COLO668 (cell line): ENCODE measurements around the gene PODXL.
"Not testable (repeated sequence)": the region's sequence is repeated elsewhere in the genome, so short reads cannot be mapped to it uniquely, and the experiment has no call there.

Experiments used
- DNase-seq: peaks from one replicate; lab custom pipeline; 2025; ENCODE audit not compliant: unreplicated experiment; lab: John Stamatoyannopoulos, UW

PODXL gene

DNA sequence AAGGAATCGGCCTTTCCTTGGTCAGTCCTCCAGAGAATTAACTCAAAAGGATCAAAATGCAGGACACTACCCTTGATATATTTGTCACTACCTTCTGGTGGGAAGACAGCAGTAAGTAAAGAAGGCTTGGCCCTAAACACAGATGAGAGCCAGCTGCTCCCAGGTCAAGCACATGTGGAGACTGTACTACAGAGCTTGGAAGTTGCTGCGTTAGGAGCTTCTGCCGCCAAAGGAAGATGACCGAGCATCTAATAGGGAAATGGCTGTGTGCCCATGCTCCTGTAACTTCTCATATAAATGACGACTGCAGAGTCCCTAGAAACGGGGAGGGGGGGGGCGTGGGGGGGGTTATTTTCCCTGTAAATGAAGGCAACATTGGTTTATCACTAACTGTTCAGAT lies 59.0 kb downstream of the PODXL start:
- no peak for DNase-seq

DNA sequence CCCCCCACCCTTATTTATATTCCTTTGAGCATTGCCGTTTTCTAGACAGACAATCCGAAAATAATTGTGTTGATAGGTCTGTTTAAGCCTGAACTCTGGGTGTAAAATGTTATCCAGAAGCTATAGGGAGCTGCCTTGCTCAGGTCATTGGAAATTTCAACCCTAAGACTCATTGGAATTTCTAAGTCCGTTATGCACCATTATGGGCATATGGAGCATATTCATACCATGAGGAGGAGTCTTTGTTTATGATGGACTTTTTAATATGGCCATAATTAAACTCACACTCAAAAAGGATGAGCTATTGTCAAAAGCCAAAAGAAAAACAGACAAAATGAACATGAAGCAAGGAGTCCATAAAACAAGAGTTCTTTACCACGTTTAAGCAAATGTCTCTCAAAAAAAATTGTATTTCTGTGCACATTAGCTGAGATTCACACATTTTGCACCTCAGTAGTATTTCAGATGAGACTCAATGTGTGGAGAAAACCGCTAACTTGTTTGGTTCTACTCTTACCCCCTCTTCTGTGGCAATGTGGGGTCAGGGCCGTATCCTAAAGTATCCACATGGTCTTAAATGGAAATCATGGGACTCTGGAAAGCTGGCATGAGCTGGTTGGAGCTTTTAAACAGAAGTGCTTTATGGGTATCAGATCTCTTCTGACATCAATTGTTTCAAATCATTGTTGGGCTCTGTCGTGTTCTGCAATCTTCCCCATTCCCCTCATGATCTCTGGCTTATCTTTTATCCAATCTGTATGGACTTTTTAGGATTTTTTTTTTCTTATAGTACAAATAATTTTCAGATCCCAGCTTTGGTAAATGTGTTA lies 60.5 kb downstream of the PODXL start:
- DNase-seq = no peak

DNA sequence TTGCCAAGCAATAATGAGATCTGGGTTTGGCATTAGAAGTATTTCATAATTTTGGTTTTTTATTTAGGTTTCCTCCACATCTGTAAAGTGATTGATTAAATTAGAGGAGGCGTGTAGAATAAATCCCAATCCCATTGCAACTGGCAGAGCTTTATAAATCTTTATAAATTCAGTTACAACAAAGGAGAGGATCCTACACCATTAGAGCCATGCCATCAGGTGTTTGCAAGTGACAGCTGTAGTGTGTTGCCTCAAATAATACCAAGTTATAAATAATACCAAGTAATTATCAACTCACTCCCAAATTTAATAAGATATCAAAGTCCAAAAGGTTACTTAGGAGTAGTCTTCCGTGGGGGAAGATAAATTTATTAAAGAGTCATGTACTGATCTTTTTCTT lies 62.2 kb downstream of the PODXL start:
- no peak for DNase-seq

DNA sequence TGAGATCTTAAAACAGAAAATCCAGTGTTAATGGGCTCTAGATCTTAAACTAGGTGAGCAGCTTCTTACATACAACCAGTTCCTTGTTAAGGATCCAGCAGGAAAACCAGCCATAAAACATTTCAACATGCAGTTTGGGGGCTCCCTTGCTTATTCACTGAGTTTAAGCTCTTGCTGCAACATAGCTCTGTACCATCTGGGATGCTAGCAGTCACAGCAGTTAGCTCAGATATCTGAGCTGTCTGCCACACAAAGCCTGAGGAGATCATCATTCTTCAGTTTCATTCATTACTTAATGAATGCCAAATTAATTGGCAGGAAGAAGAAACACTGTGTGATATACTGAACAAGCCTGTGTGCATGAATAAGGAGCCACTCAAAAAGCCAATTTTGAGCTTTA lies 62.8 kb downstream of the PODXL start:
- no peak for DNase-seq

DNA sequence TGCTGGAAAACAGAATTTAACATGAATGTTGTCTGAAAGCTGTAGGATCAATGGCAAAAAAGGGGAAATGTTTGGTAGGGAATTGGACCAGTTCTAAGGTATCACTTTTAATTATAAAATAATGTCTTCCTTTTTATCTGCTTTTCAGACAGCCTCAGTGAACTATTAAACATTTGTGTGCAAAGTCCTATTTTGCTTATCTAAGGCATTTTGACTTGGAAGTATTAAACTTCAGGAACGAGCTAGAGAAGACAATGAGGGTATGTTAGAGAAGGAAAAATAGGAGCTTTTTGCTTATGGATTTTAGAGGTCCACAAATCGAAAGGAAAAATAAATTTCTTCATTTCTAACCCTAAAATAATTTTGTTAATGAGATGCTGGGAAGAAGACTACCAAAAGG lies 63.3 kb downstream of the PODXL start:
- no peak for DNase-seq

DNA sequence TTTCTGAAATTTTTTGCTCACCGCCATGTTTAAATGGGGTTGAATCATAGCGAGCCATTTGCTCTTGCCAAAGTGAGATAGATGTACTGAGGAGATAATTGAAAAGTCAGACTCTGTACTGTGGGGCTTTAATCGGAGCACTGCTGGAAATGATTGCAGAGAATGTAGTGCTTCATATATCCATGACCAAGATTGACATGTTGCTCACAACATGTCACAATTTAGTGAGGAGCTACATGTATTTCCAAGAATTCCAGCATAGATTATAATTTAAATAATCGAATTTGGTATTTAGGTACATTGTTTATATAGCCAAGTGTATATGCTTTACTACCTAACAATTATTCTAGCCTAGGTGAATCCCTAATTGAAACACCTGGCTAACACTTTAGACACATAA lies 66.5 kb downstream of the PODXL start:
- no peak for DNase-seq

DNA sequence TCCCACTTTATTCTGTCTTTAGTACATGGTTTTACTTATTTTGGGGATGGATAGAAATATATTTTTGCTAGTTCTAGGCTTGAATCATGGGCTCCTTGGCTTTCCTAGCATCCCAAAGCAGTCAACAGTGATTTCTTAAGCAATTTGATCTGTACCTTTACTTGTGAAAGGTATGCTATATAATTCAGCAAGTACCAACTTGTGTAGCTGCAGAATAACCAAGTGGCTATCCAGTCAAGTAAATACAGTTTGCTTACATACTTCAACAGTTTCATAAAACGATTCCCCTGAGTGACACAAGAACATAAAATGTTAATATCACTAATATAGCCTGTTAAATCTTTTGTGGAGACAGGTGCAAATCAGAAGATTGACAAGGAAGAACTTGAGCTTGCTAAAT lies 67.2 kb downstream of the PODXL start:
- DNase-seq = no peak

DNA sequence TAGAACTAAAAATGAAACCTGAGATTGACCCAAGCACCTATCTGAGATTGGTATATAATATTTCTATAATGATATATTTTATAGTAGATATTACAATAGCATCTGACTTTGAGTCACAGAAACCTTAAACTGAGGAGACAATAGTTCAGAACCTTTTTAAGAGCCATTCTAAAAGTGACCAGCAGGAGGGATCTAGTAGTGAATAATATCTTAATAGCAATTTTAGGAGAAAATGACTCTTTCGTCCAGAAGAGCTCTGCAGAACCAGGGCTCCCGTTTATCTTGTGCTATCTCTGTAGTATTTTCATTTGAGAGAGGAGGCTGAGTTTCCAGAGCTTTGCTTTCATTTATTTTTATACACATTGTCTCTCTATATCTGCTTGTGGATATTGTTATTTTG lies 68.1 kb downstream of the PODXL start:
- DNase-seq = no peak

DNA sequence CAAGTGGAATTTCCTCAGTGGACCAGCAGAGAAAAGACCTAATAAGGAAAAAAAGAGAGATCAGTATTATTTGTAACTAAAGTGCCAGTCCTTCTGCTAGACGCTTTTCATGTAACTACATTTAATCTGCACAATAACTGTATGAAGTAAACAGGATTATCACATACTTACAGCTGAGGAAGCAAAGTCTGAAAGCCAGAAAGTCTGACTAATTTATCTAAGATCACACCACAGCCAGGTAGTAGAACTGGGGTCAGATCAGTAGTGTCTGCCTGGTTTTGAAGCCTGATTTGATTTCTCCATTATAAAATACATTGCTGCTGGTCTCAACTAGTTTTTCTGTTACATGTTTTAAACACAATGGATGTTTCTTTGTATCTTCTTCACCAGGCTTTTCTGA lies 69.2 kb downstream of the PODXL start:
- DNase-seq = no peak

DNA sequence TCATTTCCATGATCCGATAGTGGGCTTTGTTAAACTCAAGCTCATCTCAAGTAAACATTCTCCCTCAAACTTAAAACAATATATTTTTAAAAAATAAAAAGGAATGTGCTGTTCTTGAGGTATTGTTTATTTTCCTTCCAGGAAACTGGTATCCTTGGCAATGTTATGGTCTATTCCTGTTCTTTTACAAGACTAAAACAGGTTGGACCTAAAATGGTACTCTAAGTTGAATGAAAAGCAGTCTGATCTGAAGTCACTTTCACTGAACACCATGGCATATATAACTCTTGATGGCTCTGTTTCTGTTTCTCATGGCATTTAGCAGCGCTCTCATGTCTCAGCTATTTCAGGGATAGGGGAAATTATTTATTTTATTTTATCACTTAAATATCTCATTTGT lies 70.1 kb downstream of the PODXL start:
- DNase-seq = no peak

DNA sequence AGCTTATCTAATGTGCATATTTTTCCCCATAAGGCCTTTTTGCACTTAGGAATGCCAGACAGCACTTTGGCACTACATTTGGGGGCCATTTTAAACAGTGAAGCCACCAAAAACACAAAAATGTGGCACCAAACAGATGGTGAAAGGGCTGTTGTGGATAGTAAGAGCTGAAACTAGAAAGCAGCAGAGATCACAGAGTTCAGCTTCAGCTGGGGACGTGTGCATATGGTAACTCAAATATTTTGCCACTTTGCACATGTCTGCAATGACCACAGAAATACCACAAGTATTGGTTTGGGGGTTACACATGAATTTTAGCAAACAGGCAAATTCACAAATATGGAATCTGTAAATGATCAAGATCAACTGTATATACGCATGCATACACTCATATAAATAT lies 72.8 kb downstream of the PODXL start:
- no peak for DNase-seq

DNA sequence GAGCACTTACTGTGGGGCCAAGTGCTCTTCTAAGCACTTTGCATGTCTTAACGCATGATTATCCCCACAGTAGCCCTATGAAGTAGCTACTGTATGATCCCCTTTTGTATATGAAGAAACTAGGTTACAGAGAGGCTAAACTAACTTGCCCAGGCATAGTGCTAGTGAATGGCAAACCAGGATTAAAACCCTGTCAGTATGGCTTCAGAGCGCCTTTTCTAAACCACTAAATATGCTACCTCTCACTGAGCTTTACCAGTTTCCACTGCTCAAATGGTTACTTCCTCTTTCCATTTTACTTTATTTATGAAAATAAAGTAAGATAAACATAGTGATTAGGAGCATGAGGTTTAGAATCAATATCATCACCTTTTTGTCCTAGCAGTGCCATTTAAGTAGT lies 73.6 kb downstream of the PODXL start:
- DNase-seq = no peak

DNA sequence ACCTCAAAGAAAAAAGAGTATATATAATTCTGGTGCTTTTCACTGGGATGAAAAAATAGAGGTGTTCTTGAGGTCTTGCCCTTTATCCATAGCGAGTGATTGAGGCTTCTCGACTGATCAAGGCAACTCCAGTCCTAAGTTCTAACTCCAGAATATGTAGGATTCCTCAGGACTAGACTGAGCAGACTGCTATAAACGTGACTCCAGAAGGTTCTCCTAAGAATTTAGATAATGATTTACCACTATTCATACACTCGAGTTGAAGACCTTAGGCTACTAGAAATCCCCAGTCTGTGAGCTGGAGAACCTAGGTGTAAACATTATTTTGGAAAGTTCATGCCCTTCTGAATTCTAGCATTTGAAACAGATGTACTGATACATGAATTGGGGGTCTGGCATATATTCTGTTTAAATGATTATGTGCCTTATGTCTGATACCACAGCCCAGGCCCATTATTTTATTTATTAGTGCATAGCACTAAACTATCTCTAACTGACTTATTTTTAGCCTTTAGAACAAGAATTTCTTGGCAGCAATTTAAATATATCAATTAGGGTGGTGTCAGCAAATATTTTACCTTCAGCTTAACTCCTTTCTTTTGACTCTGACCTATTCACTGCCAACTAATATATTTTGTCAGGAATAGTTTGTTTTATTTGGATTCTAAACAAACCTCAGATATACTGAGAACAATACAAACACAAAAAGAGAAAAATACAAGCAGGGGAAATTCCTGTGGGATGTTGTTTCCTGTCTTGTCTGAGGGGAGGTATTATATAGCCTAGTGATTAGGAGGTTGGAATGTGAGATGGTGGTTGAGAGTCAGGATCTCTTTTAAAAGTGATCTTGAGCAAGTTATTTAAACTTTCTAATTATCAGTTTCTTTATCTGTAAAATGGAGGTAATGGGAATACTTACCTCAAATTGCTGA lies 75.8 kb downstream of the PODXL start:
- no peak for DNase-seq

DNA sequence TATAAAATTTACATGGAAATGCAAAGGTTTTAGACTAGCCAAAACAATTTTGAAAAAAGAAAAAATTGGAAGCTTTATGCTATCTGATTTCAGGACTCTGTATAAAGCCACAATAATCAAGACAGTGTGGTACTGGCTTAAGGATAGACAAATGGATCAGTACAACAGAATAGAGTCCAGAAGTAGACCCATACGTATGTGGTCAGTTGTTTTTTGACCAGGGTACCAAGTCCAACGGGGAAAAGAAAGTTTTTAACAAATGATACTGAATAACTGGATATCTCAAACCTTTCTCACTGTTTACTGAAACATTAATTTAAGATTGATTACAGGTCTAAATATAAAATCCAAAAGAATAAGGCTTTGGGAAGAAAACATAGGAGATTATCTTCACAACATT lies 79.7 kb downstream of the PODXL start:
- no peak for DNase-seq

DNA sequence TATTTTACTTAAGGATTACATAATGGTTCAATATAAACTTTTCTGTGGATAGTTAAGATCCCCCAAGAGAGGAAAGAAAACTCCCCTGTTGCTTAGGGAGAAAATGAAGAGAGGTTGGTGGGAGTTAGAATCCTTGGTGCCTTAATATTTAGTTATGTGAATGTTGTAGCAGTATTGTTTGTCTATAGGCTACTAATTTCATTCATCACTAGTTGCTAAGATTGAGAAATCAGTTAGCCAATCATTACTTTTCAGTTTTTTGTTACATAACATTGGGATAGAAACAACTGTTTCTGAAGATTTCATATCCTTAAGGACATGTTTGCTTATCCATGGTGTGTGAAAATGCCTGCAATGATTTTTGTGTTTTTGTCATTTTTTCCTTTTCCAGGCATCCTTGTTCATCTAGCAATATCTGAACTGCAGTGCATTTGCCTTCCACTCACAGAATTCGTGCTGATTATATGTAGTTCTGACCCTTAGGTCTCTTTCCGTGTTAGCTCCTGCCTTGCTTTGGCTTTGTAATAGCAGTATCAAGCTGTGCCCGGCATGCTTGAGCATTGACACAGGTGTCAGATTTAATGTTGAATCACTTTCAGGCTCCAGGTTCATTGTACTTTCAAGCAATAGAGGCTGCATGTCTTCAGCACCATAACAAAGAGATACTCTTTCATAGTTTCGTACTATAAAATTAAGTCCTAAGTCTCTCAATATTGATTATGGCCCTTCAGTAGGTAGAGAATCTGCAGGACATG lies 85.0 kb downstream of the PODXL start:
- DNase-seq = no peak

DNA sequence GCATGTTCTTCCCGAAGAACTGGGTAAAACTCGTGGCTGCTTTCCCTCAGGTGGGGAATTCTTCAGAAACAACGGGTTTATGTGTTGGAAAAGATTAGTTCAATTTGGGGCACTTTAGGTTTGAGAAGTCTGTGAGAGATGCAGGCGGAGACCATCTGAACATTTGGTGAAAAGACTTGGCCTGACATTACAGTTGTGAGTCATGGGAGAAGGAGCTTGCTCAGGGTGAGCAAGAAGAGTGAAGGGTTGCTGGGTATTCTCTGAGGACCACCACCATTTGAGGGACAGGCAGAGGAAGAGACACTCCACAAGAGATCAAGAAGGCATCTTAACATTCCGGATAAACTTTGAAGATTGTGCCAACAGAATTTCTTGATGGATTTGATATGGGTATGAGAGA lies 88.6 kb downstream of the PODXL start:
- DNase-seq = no peak

DNA sequence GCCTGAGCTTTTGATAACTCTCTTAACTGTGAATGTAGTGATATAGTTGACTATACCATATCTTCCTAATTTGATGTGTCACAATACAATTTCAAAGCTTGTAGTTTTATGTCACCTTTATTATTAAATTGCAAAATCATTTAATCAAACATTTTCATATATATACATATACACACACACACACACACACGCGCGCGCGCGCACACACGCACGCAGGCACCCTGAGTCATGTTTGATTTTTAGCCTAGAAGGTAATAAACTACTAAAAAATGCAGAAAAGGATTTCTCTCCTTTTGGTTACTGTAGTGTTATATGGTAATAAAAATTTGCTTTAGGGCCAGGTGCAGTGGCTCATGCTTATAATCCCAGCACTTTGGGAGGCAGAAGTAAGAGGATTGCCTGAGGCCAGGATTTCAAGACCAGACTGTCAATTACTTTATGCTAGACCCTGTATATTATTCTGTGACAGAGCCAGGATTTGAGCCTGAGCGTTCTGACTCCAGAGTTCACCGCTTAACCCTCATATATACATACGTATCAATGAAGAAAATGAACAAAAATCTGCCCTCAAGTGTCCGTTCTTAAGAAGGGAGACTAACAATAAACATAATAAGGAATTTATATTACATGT lies 89.6 kb downstream of the PODXL start:
- no peak for DNase-seq

DNA sequence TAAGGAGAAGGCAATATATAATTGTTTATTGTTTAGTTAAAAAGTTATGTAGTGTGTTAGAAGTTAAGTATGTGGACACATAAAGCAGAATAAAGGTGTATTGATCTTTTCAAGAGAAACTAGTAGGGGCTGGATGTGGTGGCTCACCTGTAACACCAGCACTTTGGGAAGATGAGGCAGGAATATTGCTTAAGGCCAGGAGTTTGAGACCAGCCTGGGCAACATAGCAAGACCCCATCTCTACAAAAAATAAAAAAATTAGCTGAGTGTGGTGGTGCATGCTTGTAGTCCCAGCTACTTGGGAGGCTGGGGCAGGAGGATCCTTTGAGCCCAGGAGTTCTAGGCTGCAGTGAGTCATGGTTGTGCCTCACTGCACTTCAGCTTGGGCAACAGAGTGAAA lies 93.7 kb downstream of the PODXL start:
- DNase-seq = not testable (repeated sequence)

DNA sequence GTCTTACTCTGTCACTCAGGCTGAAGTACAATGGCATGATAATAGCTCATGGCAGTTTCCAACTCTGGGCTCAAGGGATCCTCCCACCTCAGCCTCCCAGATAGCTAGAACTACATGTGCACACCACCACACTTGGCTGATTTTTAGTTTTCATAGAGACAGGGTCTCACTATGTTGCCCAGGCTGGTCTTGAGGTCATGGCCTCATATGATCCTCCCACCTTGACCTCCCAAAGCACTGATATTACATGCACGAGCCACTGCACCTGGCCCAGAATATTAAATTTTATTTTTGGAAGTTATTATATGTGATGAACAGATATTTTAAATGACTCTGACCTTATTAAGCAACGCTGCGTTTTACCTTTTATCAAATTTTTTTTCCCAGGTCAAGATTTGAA lies 94.4 kb downstream of the PODXL start:
- DNase-seq = no peak

DNA sequence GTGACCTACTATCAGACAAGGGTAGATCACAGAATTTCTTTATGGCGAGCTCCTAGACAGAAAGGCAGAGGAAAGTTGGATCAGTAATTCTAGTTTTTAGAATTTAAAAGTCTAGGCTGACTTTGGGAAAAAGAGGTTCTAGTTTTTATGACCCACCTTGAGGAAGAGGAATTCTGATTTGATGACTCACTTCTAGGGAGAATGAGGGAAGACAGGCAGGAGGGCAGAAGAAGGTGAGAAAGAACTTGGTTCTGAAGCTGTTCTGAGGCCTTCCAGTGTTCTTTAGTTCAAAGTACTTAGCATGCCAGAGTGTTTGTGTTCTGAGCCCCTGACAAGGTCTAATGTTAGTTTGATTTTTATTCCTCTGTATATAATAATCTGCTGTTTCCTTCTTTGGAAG lies 97.2 kb downstream of the PODXL start:
- DNase-seq = no peak

DNA sequence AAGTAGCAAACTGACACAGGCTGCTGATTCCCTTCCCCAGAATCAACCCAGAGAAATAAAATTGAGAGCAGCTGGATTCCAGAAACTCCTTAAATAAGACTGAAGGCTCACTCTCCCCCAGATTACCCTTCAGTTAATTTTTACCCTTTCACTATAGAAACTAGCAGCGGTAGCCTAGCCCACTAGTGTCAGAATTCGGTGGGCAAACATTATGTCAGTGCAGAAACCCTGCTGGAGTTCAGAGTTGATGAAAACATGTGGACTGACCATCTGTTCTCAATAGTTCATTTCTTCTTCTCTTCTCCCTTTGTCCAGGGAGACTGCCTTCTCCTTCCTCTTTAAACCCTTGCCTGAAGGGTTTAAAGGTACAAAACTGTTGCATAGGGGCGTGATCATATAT lies 100.1 kb downstream of the PODXL start:
- no peak for DNase-seq
